GM19324 (cell line): ENCODE measurements around the gene GALNT2.

Experiments used
- ATAC-seq: cut with Tn5 transposase; IDR thresholded peaks from one replicate; pipeline ENCODE4 v1.9.1; 2021; ENCODE audit warnings: mild to moderate bottlenecking, moderate library complexity; ENCODE audit not compliant: unreplicated experiment, low FRiP score

Gene GALNT2

DNA sequence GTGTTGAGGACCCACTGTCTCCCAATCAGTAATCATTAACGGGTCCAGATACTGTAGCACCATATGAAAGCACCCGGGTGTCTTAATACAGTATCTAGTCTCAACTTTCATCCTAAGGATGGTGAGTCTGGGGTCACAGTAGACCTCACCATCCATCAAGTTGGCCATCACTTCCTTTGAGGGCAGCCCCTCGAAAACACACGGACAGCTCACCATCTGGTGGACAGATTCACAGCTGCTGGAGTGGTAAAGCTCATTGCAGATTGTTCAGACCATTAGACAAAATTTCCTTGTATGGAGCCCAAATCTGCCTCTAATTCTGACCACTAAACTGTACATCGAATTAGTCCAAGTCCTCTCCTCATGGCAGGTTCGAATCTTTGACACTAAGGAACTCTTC lies 236.0 kb downstream of the GALNT2 start:
- ATAC-seq, result no peak

DNA sequence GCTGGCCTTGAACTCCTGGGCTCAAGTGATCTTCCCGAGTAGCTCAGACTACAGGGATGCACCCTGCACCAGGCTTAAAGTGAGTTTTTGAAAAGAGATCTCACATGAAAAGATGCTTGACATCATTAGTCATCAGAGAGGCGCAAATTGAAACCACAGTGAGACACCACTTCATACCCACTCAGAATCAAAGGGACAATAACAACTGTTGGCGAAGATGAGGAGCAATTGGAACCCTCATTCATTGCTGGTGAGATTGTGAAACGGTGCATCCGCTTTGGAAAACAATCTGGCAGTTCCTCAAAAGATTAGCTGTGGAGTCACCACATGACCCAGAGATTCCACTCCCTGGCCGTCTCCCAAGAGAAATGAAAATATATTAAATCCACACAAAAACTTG lies 236.8 kb downstream of the GALNT2 start:
- ATAC-seq, result no peak

DNA sequence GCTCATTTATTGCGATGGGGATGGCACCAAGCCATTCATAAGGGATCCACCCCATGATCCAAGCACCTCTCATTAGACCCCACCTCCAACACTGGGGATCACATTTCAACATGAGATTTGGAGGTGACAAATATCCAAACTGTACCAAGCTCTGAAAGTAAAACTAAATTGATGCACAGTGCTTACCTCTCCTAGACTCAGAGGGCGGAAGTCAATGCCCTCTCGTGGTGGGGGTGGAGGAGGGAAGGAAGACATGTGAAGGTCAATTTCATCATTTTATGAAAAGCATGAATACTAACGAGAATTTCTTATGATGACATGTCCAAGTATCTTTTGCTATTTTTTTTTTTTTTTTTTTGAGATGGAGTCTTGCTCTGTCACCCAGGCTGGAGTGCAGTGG lies 239.1 kb downstream of the GALNT2 start:
- ATAC-seq, result no peak

DNA sequence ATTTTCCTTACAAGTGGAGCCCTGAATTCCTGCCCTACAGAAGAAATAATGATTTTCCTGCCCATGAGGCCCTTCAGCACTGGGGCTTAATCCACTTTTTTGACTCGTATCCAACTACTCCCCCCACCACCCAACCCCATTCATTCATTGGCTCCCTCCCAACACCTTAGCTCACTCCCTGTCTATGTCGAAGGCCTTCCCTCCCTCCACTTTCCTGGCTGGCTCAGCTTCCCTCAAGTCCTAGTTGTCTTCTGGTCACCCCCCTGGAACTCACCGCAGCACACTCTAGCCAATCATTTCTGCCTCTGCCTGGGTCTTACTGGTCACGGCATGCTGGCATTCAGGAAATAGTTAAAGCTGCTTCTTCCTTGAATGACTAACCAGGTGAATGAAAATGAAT lies 240.2 kb downstream of the GALNT2 start:
- ATAC-seq, result no peak

DNA sequence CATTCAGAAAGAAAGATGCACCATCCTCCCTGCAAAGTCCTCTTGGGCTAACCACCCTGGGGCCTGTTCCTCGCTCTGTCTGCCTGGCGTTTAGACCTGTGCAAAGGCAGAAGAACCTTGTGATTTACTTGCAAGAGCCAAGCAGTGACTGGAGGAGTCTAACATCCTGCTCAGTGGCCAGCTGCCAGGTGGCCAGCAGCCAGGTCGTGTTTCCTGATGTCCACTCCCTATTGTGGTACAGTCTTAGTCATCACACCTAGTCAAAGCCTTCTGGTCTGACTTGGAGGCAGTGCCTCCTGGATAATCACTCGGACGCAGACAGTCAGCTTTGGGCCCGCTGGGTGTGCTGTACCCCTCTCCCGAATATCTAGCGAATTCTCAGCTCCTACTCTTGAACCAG lies 241.0 kb downstream of the GALNT2 start:
- ATAC-seq, result no peak

DNA sequence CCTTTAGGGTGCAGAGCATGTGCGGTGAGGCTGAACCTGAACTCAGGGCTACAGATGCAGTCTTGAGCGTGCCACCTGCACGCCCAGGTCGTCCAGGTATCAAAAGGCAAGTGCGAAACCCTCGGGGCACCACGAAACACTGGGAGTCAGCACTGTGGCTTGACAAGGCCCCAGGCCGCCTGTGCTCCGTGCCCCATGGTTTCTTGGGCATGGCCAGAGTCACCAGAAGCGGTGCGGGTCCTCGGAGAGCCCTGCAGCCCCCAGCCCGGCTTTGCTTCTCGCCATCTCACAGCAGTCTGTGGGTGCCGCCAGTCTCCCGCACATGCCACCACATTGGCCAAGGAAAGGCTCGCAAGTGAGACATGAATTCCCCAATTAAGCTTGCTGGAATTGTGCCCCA lies 241.8 kb downstream of the GALNT2 start:
- ATAC-seq, result no peak

DNA sequence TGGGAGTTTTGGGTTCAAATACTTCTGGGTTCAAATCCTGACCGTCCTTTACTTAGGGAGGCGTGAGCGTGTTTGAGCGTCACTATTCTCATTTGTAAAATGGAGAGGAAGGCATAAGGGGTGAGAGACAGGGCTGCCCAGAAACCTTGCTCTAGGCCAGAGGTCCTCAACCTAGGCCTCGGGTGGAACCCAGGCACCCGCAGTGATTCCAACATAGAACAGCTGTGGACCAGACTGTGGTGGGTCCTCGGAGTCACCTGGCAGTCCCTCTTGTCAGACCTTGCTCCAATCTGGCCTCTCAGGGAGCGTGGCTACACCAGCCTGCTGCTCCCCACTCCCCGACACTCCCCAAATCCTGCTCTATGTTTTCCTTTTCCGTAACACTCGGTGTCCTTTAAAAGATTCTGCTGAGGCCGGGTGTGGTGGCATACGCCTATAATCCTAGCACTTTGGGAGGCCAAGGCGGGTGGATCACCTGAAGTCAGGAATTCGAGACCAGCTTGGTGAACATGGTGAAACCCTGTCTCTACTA lies 242.7 kb downstream of the GALNT2 start:
- no peak for ATAC-seq

DNA sequence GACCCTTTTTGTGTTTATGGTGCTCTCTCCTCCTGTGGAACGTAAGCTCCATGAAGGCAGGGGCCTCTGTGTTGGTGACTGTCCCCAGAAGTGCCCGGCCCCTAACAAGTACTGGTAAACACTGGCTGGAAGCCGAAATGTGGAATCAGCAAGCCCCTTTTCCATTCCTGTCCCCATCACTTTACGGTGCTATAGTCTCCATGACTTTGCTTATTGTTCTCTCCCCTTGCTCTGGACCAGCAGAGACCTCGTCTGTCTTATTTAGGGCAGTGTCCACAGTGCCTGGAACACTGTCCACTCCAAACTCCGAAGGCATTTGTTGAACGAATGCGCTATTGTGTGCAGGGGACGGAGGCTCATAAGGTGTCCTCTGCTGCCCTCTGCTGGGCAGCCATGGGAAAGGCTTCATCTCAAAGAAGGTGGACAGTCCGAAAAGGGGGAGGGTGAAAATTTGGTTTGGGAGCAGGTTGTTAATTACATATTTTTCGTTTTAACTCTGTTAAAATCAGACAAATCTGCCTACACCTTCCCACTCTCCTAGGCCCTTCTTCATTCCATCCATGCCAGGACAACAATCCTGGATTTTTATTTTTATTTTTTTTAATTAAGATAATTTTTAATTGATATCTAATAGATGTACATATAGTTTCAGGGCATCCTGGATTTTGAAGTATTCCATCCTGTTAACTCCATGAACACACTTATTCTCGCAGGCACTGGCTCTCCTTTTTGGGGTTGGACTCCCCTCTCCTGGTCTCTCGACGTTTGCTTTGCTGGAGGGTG lies 243.5 kb downstream of the GALNT2 start:
- ATAC-seq, result no peak

DNA sequence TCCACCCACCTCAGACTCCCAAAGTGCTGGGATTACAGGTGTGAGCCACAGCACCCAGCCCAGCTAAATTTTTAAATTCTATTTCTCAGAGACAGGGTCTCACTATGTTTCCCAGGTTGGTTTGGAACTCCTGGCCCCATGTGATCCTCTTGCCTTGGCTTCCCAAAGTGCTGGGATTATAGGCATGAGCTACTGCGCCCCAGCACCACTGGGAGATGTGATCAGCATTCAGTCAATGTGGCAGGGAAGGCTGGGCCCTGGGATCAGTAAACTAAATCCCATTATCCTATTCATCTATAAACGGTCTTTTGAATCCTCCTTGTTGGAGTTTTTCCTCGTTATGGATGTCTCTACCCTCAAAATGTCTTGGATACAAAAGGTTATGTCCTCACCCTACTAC lies 245.6 kb downstream of the GALNT2 start:
- ATAC-seq, result no peak

DNA sequence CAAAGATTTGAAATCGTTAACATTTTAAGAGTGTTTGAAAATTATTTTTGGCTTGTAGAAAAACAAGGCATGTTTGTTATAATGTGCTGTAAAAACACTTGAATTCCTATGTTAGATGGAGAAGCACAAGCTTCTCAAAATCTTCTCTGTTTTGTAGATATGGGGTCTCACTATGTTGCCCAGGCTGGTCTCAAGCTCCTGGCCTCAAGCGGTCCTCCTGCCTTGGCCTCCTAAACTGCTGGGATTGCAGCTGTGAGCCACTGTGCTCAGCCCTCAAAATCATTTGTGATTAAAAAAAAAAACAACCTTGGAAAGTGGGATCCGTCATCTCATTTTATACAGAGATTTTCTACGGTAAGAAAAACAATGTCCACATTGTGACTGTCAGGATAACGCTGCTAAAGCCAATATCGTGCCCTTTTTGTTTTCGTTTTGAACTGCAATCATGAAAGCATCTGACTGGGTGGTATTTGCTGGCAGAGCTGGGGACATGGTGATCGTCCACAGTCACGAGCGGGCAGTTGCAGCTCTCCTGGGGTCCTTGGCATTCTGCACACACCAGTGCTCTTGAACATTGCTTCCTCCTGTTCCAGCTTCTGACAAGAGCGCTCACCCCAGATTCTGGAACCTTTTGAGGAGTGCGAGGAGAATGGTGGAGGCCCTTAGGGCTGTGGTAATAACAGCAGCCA lies 246.6 kb downstream of the GALNT2 start:
- ATAC-seq, result no peak

DNA sequence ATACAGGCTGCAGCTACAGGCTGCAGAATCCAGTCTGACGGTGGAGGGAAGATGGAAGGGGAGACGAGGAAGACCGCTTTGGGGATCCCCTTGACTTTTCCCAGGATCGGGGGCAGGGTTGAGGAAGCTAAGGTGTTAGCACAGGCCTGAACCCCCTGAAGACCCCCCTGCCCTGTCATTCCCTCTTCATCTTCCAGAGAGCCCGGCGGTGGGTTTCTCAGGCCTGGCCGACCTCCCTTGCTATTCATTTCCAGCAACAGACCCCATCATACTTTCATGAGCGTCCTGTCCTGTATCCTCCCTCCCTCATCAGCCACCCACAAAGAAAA lies 247.1 kb downstream of the GALNT2 start:
- no peak for ATAC-seq

DNA sequence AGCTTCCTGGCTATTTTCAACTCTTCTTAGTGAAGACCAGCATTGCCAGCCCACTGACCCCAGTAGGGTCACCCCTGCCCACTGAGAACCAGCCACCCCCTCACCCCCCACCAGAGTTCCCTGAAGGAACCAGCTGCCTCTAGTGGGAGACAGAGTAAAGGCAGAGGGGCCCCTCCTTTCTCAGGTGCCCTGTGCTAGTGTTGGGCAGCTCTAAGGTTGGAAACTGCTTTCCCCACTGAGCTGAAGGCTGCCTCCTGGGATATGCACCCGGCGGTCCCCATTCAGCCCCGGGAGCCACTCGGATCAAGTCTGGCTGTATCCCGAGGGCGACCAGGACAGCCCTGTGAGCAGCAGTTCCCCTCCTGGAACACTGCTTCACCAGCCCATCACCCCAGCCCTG lies 248.1 kb downstream of the GALNT2 start:
- no peak for ATAC-seq

DNA sequence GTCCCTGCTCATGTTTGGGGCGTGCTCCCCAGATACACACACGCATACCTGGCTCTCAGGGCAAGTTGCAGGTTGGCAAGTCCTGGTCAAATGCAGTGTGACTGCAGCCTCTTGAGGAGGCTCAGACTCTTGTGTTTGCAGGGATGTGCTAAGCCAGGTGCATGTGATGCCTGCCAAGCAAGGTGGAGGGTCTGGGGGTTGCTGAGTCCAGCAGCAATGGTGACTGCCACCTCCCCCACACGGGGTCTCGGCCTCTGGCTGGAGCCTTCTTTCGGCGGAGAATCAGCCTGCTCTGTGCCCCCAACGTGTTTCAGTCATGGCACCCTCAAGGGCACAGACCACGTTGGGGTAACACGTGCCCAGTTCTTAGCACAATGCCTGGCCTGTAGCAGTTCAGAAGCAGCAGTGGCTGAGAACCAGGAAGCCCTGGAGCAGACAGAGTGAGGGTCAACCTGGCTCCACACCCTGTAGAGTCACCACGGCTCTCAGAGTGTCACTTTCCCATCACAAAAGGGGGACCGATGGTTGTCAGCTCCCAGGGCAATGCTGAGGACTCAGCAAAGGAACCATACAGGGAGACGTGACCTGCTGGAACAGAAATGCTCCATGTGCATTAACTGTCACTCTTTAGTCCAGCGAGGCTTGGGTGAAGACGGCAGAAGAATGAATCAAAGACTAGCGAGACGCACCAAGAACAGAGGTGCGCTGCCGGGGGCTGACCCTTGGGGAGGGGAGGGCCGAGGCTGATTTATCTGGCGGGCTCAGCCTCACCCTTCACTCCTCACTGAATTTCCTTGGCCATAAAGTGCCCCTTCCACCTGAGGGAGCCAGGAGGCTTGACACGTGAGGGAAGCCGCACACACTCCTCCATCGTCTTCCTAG lies 250.1 kb downstream of the GALNT2 start:
- ATAC-seq, result no peak

DNA sequence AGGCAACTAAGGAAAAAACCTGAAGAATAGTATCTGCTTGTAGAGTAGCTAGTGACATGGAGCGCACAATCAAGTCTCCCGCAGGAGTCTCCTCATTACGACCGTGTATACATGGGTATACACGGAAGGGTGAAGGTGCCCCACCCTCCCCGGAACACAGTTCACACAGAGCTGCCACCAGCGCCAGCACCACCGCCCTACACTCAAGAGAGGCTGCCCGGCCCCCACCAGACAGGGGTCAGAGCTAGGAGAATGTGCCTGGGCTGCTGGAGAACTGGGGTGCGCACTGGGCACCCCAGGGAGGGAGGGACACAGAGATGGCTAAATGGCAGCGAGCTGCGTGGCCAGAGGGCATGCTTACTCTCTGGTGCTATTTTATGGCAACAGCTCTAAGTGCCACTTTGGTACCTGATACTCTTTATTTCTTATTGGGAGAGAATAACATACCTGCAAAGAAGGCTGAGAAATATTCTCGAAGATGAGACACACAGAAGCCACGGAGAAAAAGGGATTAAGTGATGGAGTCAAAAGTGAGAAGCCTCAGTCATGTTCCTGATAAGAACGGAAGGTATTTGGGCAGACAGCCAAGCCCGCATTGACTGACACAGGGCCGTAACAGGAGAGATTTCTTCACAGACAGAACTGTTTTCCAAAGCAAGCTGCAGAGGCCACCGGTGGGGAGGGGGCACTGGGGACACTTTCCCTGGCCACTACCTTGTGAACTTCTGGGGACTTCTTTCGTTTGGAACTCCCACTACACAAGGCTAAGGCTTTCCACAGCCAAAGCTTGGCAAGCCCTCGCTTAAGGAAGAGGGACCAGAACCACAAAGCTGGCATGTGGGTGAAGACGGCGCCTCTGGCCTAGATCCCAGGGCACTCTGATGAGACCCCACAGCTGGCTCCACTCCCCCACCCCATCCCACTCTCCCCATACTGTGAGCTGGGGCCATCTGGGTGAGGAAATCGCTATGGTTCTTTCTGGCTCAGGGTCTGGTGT lies 251.1 kb downstream of the GALNT2 start:
- ATAC-seq, result no peak

DNA sequence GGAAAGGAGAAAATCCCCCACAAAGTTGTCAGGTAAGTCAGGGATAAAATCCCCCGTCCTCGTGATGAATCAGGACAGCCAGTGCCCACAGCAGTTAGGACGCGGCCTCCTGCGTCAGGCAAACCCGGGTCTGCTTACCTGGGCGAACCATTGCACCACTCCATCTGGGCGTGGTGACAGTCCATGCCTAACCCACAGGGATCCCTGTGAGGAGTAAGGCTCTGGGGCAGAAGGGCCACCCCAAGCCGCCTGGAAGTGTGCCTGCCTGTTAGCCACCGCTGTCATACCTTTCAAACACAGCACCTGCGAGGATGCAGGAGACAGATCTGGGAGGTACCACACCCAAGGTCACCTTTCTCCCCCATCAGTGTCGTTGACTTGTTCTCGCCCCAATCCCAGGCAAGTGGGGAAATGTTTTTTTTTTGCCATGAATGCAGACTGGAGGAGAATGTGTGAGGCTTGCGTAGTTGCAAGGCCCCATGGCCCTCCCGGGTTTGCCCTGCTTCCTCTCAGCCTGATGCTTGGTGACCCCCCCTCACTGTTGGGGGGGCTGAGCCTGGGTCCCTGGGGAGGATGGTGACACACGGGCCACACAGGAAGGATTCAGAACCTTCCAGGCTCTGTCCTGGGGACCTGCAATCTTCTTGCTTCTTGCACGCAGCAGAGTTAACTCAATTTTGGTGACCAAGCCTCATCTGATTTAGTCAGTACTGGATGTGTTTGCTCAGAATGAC lies 252.1 kb downstream of the GALNT2 start:
- ATAC-seq, result no peak

DNA sequence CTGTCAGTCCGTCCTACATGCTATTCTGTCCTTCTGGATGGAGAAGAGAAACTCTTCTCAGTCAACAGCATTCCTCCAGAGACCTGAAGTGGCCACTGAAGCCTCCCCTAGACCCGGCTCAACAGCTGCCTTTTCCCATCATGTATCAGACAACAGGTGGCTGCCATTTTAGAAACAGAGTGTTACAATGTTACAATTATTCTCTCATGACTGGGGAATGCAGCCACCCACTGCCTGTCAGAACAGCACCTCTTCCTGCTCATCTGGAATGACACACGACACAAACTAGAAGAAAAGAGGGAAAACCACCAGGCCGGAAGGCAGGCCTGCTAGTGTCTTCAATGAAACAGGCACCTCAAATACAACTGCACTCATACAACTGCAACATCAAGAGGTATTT lies 253.8 kb downstream of the GALNT2 start:
- ATAC-seq, result no peak

DNA sequence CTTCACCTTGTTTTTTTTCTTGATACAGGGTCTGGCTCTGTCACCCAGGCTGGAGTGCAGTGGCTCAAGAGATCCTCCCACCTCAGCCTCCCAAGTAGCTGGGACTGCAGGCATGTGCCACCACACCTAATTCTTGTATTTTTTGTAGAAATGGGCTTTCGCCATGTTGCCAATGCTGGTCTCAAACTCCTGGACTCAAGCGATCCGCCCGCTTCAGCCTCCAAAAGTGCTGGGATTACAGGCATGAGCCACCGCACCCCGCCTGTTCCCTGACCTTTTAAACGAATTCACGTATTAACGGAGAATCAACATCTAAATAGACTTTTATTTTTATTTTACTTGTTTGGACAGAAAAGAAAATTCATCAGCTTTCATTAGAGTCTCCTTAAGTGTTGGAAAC lies 254.3 kb downstream of the GALNT2 start:
- ATAC-seq, result no peak

DNA sequence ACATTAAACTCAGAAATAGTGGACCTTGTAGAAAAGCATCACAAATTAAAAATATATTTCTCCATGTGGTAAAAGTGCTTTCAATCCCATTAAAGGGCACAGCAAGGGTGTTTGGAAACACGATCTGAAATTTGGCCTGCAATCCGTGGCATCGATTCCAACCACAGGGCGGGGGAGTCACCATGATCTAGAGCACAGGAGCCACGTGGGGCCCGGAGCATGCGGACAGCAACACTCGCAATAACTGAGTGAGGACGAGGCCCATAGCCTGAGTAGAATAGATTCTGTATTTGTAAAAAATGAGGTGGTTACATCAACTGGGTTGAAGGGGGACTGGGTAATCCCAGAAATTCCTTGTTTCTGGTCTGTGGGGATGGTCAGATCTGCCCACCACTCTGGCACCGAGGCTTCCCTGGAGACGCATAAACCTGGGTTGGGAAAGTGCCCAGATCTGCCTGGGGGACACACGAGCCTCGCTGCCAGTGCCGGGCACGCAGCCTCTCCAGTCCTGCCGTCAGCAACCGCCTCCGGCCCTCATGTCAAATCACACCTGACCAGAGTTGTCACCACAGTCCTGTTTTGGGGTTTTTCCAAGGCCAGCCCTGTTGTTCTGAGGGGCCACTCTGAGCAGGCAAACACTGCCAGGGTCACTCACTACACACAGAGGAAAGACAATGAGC lies 254.8 kb downstream of the GALNT2 start:
- no peak for ATAC-seq

DNA sequence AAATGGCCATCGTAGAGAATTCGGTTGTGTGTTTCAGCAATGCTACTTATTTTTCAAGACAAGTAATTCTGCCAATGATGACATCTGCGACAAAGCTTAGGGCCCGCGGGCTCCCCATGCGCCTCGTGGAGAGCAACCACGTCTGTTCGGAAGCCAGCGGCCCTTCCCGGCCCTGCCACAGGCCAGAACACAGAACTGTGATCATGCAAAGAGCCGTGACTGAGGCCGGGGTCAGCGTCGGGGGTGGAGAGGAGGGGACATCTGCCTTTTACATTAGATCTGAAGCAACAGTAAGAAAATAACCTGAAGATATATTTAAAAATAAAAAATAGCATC lies 255.4 kb downstream of the GALNT2 start:
- no peak for ATAC-seq
